ENCODE data around the gene ZFAND2B.

Gene ZFAND2B

DNA sequence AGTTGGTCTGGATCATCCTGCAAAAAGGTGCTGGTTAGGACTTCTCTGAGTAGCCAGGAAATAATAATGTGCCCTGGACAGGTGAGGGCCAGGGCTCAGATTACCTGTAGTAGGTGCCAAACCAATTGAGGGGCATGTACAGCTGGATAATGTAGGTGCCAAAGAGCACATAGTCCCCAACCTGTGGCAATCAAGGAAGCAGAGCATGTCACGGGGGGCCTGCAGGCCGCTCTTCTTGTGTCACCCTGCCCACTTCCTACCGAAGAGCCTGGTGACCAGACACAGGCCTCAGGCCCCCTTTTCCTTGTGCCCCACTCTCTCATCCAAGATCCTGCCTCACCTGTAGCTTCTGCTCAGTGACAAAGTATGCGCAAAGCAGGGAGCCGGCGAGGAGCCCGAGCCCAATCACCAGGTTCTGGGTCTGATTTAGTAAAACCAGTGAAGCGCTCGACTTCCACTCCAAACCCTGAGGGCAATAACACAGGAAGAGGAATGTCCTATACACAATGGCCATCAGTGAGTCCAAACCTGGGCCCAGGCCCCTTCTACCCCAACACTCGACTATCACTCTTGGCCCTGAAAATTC, 7.0 kb downstream of the ZFAND2B start:
- no peak for TF ChIP-seq EZH2 (IDR thresholded peaks at IDR 0.05)
- peak; percentile 37; the same call in 1 of the 2 replicates for TF ChIP-seq POLR2AphosphoS5 (IDR thresholded peaks at IDR 0.05; ENCODE audit: borderline replicate concordance, low read depth, low read length)
- Histone ChIP-seq H3K4me3 (no peak overlapping the region), H3K9me3 (ENCODE audit: low read depth, low read length) (no peaks in the 10 kb centered on the region), H3K27ac (no peak overlapping the region), H3K36me3 (ENCODE audit: insufficient read depth, low read length) (peaks cover 80% of the 10 kb centered on the region), H3K9ac (ENCODE audit: insufficient read length) (no peak overlapping the region)
- no peak for DNase-seq (ENCODE audit: low read depth, low spot score)

DNA sequence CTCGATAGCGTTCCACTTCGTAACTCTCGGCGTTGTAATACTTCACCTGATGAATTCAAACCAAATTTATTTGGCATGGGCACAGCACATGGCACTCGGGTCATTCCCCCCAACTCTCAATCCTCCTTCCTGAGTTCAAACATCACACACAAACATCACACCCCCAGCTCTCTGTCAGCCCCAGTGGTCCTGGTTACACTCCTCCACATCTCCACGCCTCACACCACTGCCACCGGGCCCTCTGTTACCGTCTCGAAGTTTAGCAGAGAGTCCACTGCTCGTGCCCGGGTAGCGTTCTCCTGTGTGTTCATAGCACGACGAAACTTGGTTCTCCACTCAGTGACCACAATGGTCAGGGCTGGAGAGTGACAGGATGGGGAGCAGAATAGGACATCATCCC, 7.6 kb downstream of the ZFAND2B start:
- H3K27ac ChIP-seq: no peak overlapping the region
- H3K36me3 ChIP-seq (ENCODE audit: insufficient read depth, low read length): peaks cover 74% of the 10 kb centered on the region
- TF ChIP-seq EZH2 (IDR thresholded peaks at IDR 0.05) (no peak), FOXP2 (optimal IDR thresholded peaks at IDR 0.05; ENCODE audit: control extremely low read depth, extremely low read length, insufficient read depth) (no peak), POLR2AphosphoS5 (IDR thresholded peaks at IDR 0.05; ENCODE audit: borderline replicate concordance, low read depth, low read length) (no peak)
- H3K4me3 ChIP-seq: no peak overlapping the region
- no peaks in the 10 kb centered on the region for H3K9me3 ChIP-seq (ENCODE audit: low read depth, low read length)
- DNase-seq (ENCODE audit: low read depth, low spot score): no peak
- no peak overlapping the region for H3K9ac ChIP-seq (ENCODE audit: insufficient read length)

GRCh38 chr2:219214786-219215185, 8.2 kb downstream of the ZFAND2B start:
- no peaks in the 10 kb centered on the region for H3K9me3 ChIP-seq (ENCODE audit: low read depth, low read length)
- no peak for TF ChIP-seq EZH2 (IDR thresholded peaks at IDR 0.05)
- TF ChIP-seq POLR2AphosphoS5 (IDR thresholded peaks at IDR 0.05; ENCODE audit: borderline replicate concordance, low read depth, low read length): no peak
- TF ChIP-seq FOXP2 (optimal IDR thresholded peaks at IDR 0.05; ENCODE audit: control extremely low read depth, extremely low read length, insufficient read depth): no peak
- H3K36me3 ChIP-seq (ENCODE audit: insufficient read depth, low read length): peaks cover 68% of the 10 kb centered on the region
- DNase-seq (ENCODE audit: low read depth, low spot score): no peak
- no peak overlapping the region for H3K4me3 ChIP-seq
- H3K27ac ChIP-seq: no peak overlapping the region
- no peak overlapping the region for H3K9ac ChIP-seq (ENCODE audit: insufficient read length)

GRCh38 chr2:219215871-219216534, 9.4 kb downstream of the ZFAND2B start:
- Histone ChIP-seq H3K36me3 (ENCODE audit: insufficient read depth, low read length) (peaks cover 55% of the 10 kb centered on the region), H3K4me3 (no peak overlapping the region), H3K9ac (ENCODE audit: insufficient read length) (no peak overlapping the region), H3K9me3 (ENCODE audit: low read depth, low read length) (no peaks in the 10 kb centered on the region), H3K27ac (no peak overlapping the region)
- no peak for DNase-seq (ENCODE audit: low read depth, low spot score)
- TF ChIP-seq POLR2AphosphoS5 (IDR thresholded peaks at IDR 0.05; ENCODE audit: borderline replicate concordance, low read depth, low read length) (no peak), EZH2 (IDR thresholded peaks at IDR 0.05) (no peak)

- no peak overlapping the region for H3K4me3 ChIP-seq
- no peak for DNase-seq (ENCODE audit: low read depth, low spot score)
- TF ChIP-seq EZH2 (IDR thresholded peaks at IDR 0.05): no peak
- no peak for TF ChIP-seq FOXP2 (optimal IDR thresholded peaks at IDR 0.05; ENCODE audit: control extremely low read depth, extremely low read length, insufficient read depth)
- TF ChIP-seq POLR2AphosphoS5 (IDR thresholded peaks at IDR 0.05; ENCODE audit: borderline replicate concordance, low read depth, low read length): no peak
- H3K36me3 ChIP-seq (ENCODE audit: insufficient read depth, low read length): peaks cover 51% of the 10 kb centered on the region
- peak overlapping the region; percentile 42; the same call in 1 of the 2 replicates for H3K27ac ChIP-seq
- H3K9me3 ChIP-seq (ENCODE audit: low read depth, low read length): no peaks in the 10 kb centered on the region
- H3K9ac ChIP-seq (ENCODE audit: insufficient read length): no peak overlapping the region
Observed at GRCh38 chr2:219216535-219216915, 9.9 kb downstream of the ZFAND2B start.

GRCh38 chr2:219218217-219218731, 11.7 kb downstream of the ZFAND2B start:
- peaks cover 43% of the 10 kb centered on the region for H3K36me3 ChIP-seq (ENCODE audit: insufficient read depth, low read length)
- peak overlapping the region; percentile 83 for H3K9ac ChIP-seq (ENCODE audit: insufficient read length)
- TF ChIP-seq POLR2AphosphoS5 (IDR thresholded peaks at IDR 0.05; ENCODE audit: borderline replicate concordance, low read depth, low read length): no peak
- TF ChIP-seq FOXP2 (optimal IDR thresholded peaks at IDR 0.05; ENCODE audit: control extremely low read depth, extremely low read length, insufficient read depth): no peak
- TF ChIP-seq EZH2 (IDR thresholded peaks at IDR 0.05): no peak
- H3K9me3 ChIP-seq (ENCODE audit: low read depth, low read length): no peaks in the 10 kb centered on the region
- no peak for DNase-seq (ENCODE audit: low read depth, low spot score)
- peak overlapping the region; percentile 90 for H3K4me3 ChIP-seq
- peak overlapping the region; percentile 69 for H3K27ac ChIP-seq

GRCh38 chr2:219218732-219219701, 12.4 kb downstream of the ZFAND2B start, which contains the start of gene ABCB6:
ABCB6 (minus strand) TSS chr2:219218958; CDS start chr2:219218673, 285 bp downstream.
- peak within 1 kb of the TSS; percentile 69 for H3K27ac ChIP-seq
- TF ChIP-seq POLR2AphosphoS5 (IDR thresholded peaks at IDR 0.05; ENCODE audit: borderline replicate concordance, low read depth, low read length): peak; percentile 95
- no peak for TF ChIP-seq FOXP2 (optimal IDR thresholded peaks at IDR 0.05; ENCODE audit: control extremely low read depth, extremely low read length, insufficient read depth)
- peaks cover 43% of the 10 kb centered on the region for H3K36me3 ChIP-seq (ENCODE audit: insufficient read depth, low read length)
- peak within 1 kb of the TSS; percentile 83 for H3K9ac ChIP-seq (ENCODE audit: insufficient read length)
- no peak for DNase-seq (ENCODE audit: low read depth, low spot score)
- H3K9me3 ChIP-seq (ENCODE audit: low read depth, low read length): no peaks in the 10 kb centered on the region
- peak within 1 kb of the TSS; percentile 90 for H3K4me3 ChIP-seq
